Pancreas (tissue), 10 donors: ENCODE data around the gene SLC26A4. TPM values are rescaled to one million over a fixed set of nuclear protein-coding genes. Genes with fewer than 3 reads are reported as not detected.

Source experiments
- ATAC-seq, 4 donors: fragments of 200-7000 bp; cut with Tn5 transposase; one replicate each; pipeline versions ENCODE4 v1.8.0 to v1.9.1; 2020; ENCODE audit warnings: mild to moderate bottlenecking in 4 of 4, moderate library complexity in 4 of 4
- DNase-seq, 6 donors: peaks; one replicate each; pipeline ENCODE4 v3.0.0-alpha.2; 2020
- FAIRE-seq: peaks from 2 replicates; lab custom pipeline; 2012; peaks lifted over from hg19 to GRCh38; lab: Jason Lieb, UNC
- H3K27ac ChIP-seq, 4 donors: fragments of 200-600 bp; sonication (generic); 1 replicate in 3 of 4; 2 replicates in 1 of 4; pipeline versions ENCODE4 v1.5.0 to v1.8.0; 2020
- H3K27me3 ChIP-seq, 4 donors: fragments of 200-600 bp; one replicate each; pipeline ENCODE4 v1.8.0; 2021
- H3K36me3 ChIP-seq, 3 donors: fragments of 200-600 bp; sonication (generic) in 1 of 3; one replicate each; pipeline versions ENCODE4 v1.5.0 to v1.8.0; 2020 to 2021
- H3K4me1 ChIP-seq, 3 donors: fragments of 200-600 bp; one replicate each; pipeline ENCODE4 v1.8.0; 2021
- H3K4me3 ChIP-seq, 4 donors: fragments of 200-600 bp; sonication (generic) in 2 of 4; one replicate each; pipeline versions ENCODE4 v1.5.0 to v1.8.0; 2020 to 2021
- H3K9me3 ChIP-seq, 4 donors: fragments of 200-600 bp; one replicate each; pipeline ENCODE4 v1.8.0; 2021
- WGBS, 2 donors: extraction: QIAGEN DNeasy Blood & Tissue Kit; methylation state at CpG; one replicate each; pipeline ENCODE4 v1.1.7; 2013; 5-methylcytosine and 5-hydroxymethylcytosine counted together
- intact Hi-C, 3 donors: fragments of 100-400 bp; cut with DNase I; formaldehyde crosslinking; loops; one replicate each; pipeline versions ENCODE4 v1.11.1 to v1.14.2; 2022
- polyA plus RNA-seq, 2 donors: library from polyadenylated mRNA; stranded (reverse); fragments of 200-250 nt; gene quantifications; one replicate each; pipeline ENCODE4 v1.2.3, GENCODE V29; 2013
- total RNA-seq, 6 donors: library from RNA; stranded (reverse); fragmentation: NEBNext Ultra II Directional in 4 of 6; extraction: Animal tissue kit (Norgen Biotek cat#: 25700) in 4 of 6; gene quantifications; one replicate each; pipeline versions ENCODE4 v1.2.1 to v1.2.4, GENCODE V29; 2021 to 2023
- TF ChIP-seq, protein P1 (sequence below), 4 donors: fragments of 200-600 bp; sonication (generic) in 3 of 4; IDR thresholded peaks; one replicate each; pipeline versions ENCODE4 v1.5.0 to v1.8.0; 2021; ENCODE audit warnings: antibody characterized with exemption in 4 of 4
- donor health status: healthy with polysubstance abuse.
- donor health status: DM: no; HTN: no; CAD: no; lungs with moderate emphysema.
- donor health status: DM: no; HTN: no; CAD: no.
- donor health status: control.
- donor health status: control.
- donor health status: Bipolar disorder and iron deficiency.
- donor health status: DM: yes; HTN: yes; CAD: no.
- donor health status: DM: no; HTN: no; CAD: no.
- donor health status: DM: no; HTN: no; CAD: no.
- donor health status: DM: yes; HTN: yes; CAD: no.

SLC26A4 gene
- total and polyA plus RNA-seq, 8 donors = 0.15 to 2.0 (median 0.60) TPM

DNA sequence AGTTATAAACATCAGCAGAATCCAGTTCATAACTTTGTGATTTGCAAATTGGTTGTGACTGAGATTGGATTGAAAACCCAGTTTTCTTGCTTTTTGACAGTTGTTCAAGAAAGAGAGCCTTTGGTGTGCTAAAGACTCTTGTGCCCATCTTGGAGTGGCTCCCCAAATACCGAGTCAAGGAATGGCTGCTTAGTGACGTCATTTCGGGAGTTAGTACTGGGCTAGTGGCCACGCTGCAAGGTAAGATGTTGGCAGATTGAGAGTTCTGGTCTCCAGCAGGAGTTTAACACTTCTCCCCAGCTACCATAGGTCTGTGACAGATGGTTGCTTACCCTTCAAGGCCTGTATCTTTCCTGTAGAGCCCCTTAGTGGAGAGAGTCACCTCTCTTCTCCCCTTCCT lies 2.6 kb downstream of the SLC26A4 start:
- no peaks in the 10 kb centered on the region for H3K36me3 ChIP-seq
- WGBS, 2 donors = 75 to 83% methylated on average over 4 of the region's 4 CpGs
- H3K4me3 ChIP-seq = no peak overlapping the region
- TF ChIP-seq, protein P1, sequence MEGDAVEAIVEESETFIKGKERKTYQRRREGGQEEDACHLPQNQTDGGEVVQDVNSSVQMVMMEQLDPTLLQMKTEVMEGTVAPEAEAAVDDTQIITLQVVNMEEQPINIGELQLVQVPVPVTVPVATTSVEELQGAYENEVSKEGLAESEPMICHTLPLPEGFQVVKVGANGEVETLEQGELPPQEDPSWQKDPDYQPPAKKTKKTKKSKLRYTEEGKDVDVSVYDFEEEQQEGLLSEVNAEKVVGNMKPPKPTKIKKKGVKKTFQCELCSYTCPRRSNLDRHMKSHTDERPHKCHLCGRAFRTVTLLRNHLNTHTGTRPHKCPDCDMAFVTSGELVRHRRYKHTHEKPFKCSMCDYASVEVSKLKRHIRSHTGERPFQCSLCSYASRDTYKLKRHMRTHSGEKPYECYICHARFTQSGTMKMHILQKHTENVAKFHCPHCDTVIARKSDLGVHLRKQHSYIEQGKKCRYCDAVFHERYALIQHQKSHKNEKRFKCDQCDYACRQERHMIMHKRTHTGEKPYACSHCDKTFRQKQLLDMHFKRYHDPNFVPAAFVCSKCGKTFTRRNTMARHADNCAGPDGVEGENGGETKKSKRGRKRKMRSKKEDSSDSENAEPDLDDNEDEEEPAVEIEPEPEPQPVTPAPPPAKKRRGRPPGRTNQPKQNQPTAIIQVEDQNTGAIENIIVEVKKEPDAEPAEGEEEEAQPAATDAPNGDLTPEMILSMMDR (IDR thresholded peaks at IDR 0.05) = no peak
- no peaks in the 10 kb centered on the region for H3K27me3 ChIP-seq
- intact Hi-C loops = no loop called here
- H3K9me3 ChIP-seq = no peaks in the 10 kb centered on the region
- no peak for DNase-seq
- H3K4me1 ChIP-seq = peaks cover 0 to 6% (median 0%) of the 10 kb centered on the region in 3 donors
- H3K27ac ChIP-seq = no peak overlapping the region
- FAIRE-seq = no peak
- no peak for ATAC-seq

DNA sequence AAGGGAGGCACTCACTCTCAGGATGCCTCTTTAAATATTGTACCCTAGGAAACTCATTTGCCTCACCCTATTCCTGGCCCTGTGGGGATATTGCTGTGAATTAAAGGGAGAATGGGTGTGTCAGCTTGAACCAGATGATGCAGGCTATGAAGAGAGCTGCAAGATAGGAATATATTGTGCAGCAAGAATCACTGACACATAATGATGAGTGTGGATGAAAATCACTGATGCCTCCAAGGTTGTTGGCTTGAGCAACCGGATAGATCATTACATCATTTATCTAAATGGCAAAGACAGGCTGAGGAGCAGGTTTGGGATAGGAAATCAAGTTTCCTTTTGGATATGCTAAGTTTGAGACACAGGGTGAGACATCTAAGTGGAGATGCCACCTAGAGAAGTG lies 6.2 kb downstream of the SLC26A4 start:
- no peaks in the 10 kb centered on the region for H3K36me3 ChIP-seq
- ATAC-seq (no peak), DNase-seq (no peak), FAIRE-seq (no peak)
- H3K4me3 ChIP-seq = no peak overlapping the region
- H3K9me3 ChIP-seq = no peaks in the 10 kb centered on the region
- TF ChIP-seq, protein P1 (IDR thresholded peaks at IDR 0.05) = no peak
- H3K27me3 ChIP-seq = no peaks in the 10 kb centered on the region
- WGBS, 2 donors = 70 to 72% methylated on average over 1 of the region's 1 CpG
- intact Hi-C loops = no loop called here
- H3K4me1 ChIP-seq = no peaks in the 10 kb centered on the region
- no peak overlapping the region for H3K27ac ChIP-seq

DNA sequence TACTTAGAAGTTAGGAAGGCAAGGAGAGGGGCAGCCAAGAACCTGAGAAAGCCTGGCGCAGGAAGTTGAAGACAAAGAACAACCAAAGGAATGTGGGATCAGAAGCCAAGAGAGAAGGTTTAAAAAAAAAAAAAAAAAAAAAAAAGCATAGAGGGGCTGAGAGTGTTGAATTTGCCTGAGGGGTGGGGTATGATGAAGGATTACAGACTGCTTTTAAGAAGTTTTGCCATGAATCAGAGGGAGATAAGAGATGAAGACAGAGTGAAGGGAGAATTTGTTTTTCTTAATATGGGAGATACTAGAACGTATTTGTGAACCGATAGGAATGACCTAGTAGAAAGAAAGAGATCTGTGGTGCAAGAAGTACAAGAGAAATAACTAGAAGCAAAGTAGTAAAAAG lies 6.7 kb downstream of the SLC26A4 start:
- no peak overlapping the region for H3K4me3 ChIP-seq
- H3K36me3 ChIP-seq = no peaks in the 10 kb centered on the region
- H3K27ac ChIP-seq = no peak overlapping the region
- intact Hi-C loops = no loop called here
- H3K4me1 ChIP-seq = no peaks in the 10 kb centered on the region
- FAIRE-seq (no peak), DNase-seq (no peak), ATAC-seq (no peak)
- H3K27me3 ChIP-seq = no peaks in the 10 kb centered on the region
- 65 to 75% methylated on average over 3 of the region's 3 CpGs for WGBS, 2 donors
- no peaks in the 10 kb centered on the region for H3K9me3 ChIP-seq
- TF ChIP-seq, protein P1 (IDR thresholded peaks at IDR 0.05) = no peak

DNA sequence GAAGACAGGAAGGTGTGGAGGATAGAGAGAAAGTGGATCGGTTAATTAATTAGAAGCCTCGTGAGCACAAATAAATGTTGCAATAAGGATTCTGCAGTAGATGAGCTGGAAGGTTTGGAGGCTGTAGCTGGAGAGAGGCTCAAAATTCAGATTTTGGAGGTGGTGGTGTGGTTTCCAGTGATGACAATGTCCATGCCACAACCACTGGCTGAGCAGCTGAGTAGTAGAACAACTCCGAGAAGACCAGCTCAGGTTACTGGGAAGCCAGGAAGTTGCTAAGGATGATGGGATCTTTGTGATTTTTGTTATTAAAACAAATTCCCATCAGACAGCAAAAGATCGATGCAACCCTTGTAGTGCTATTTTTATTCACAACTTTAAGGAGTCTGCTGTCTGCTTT lies 7.7 kb downstream of the SLC26A4 start:
- H3K9me3 ChIP-seq = no peaks in the 10 kb centered on the region
- no peaks in the 10 kb centered on the region for H3K27me3 ChIP-seq
- DNase-seq (no peak), ATAC-seq (no peak), FAIRE-seq (no peak)
- no peak overlapping the region for H3K4me3 ChIP-seq
- no peak overlapping the region for H3K27ac ChIP-seq
- intact Hi-C loops = no loop called here
- H3K4me1 ChIP-seq = no peaks in the 10 kb centered on the region
- TF ChIP-seq, protein P1 (IDR thresholded peaks at IDR 0.05) = no peak
- 82 to 86% methylated on average over 4 of the region's 4 CpGs for WGBS, 2 donors
- no peaks in the 10 kb centered on the region for H3K36me3 ChIP-seq

DNA sequence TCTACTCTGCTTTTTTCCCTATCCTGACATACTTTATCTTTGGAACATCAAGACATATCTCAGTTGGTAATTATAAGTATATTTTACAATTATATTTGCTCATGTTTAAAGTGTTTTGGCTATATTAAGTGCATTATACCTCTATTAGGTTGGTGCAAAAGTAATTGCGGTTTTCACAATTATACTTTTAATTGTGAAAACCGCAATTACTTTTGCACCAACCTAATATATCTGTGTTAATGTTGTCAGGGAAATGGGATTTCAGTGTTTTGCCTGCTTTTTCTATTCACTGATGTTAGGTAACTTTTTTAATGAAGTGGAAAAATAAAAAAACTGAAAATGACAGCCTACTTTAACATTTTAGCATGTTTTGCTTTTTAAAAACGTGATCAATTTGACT lies 11.6 kb downstream of the SLC26A4 start:
- intact Hi-C loops = no loop called here
- no peaks in the 10 kb centered on the region for H3K27me3 ChIP-seq
- TF ChIP-seq, protein P1 (IDR thresholded peaks at IDR 0.05) = no peak
- H3K27ac ChIP-seq = no peak overlapping the region
- H3K36me3 ChIP-seq = no peaks in the 10 kb centered on the region
- 76 to 86% methylated on average over 3 of the region's 3 CpGs for WGBS, 2 donors
- no peak for ATAC-seq
- H3K4me1 ChIP-seq = no peaks in the 10 kb centered on the region
- no peaks in the 10 kb centered on the region for H3K9me3 ChIP-seq
- no peak for FAIRE-seq
- no peak for DNase-seq
- no peak overlapping the region for H3K4me3 ChIP-seq
